Gastrocnemius medialis (tissue), 4 donors: ENCODE results near the gene KRT20.

Source experiments
- POLR2A ChIP-seq, 2 donors: fragments of 450-650 bp; IDR thresholded peaks; one replicate each; pipeline ENCODE4 v1.6.1; 2017; ENCODE audit warnings: antibody characterized with exemption in 2 of 2, mild to moderate bottlenecking in 2 of 2, moderate library complexity in 2 of 2
- TF ChIP-seq, protein P1 (sequence below), 5 experiments: fragments of 450-650 bp in 3 of 5; fragments of 200-600 bp in 2 of 5; sonication (generic) in 2 of 5; IDR thresholded peaks in 4 of 5; conservative IDR thresholded peaks in 1 of 5; 1 replicate in 4 of 5; 2 replicates in 1 of 5; pipeline ENCODE4 v1.5.1; 2016 to 2019; ENCODE audit warnings: antibody characterized with exemption in 5 of 5, mild to moderate bottlenecking in 3 of 5, moderate library complexity in 3 of 5

DNA sequence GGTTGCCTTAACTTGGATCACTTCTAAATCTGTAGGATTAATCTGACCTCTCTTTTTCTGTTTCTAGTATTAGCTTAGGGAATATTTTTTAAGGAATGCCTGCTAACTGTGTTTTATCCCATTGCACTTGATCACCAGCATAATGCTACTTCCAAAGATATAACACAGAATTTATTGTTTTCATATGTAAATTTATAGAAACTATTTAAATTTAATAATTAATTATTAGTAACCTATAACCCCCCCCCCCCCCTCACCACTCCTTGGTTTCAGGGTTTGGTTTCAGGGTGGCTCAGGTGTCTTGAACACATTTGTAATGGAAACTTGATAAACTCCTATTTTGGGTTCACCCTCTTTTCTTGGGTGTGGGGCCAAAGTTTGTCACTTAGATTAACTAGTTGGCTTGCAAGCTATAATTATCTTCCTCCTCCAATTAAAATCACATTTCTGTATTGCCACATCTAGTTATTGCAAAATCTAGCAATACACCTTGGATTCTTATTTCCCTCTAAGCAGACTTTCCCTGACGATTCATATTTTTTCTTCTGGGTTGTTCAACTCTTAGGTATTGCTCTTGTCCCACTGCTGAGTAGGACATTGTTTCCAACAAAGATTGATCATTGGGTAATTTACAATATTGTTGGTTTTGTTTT is 36.3 kb downstream of the KRT20 start:
- TF ChIP-seq, protein P1, sequence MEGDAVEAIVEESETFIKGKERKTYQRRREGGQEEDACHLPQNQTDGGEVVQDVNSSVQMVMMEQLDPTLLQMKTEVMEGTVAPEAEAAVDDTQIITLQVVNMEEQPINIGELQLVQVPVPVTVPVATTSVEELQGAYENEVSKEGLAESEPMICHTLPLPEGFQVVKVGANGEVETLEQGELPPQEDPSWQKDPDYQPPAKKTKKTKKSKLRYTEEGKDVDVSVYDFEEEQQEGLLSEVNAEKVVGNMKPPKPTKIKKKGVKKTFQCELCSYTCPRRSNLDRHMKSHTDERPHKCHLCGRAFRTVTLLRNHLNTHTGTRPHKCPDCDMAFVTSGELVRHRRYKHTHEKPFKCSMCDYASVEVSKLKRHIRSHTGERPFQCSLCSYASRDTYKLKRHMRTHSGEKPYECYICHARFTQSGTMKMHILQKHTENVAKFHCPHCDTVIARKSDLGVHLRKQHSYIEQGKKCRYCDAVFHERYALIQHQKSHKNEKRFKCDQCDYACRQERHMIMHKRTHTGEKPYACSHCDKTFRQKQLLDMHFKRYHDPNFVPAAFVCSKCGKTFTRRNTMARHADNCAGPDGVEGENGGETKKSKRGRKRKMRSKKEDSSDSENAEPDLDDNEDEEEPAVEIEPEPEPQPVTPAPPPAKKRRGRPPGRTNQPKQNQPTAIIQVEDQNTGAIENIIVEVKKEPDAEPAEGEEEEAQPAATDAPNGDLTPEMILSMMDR (IDR thresholded peaks at IDR 0.05 in 4 of 5, conservative IDR thresholded peaks at IDR 0.05 in 1 of 5), result no peak
- TF ChIP-seq POLR2A (IDR thresholded peaks at IDR 0.05), result no peak
